Measurements from ENCODE around the gene AQP3.
A peak's percentile ranks its signal among the peaks of the same experiment; 100 is the strongest.
"Not testable (repeated sequence)": the region's sequence is repeated elsewhere in the genome, so short reads cannot be mapped to it uniquely, and the experiment has no call there.

Gene AQP3

DNA sequence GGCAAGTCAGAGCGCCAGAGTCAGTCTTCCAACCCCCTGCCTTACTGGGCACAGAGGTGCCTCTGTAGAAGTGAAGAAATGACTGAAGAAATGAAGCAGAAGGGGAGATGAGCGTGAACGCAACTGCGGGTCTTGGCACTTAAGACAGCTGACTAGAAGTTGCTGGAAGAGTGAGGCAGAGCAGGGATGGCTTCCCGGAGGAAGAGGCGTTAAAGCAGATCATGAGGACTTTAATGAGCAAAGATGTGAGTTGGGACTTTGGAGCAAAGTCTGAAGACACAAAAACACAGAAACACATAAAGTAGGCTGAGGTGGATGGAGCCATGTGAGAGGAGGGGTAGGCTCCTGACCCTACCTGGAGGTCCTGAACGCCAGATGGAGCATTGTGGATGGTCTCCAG is 7.2 kb downstream of the AQP3 start:
- DNase-seq: no peak

DNA sequence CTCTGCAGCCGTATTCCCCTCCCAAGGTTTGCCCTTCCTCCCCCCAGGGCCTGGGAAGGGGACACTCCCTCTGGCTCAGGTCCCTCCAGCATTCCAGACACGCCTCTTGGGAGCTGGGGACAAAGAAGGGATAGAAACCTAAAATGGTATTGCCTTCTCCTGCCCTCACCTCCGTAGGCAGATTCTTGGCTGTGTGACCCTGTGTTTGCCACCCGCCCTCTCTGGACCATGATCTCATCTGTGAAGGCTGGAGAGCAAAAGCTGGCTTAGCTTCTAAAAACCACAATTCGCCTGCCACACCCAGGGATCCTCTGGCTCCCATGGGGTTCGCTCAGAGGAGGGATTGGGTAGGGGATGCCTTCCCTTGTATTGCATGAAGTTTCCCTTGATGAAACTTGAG is 7.7 kb downstream of the AQP3 start:
- no peak for DNase-seq

DNA sequence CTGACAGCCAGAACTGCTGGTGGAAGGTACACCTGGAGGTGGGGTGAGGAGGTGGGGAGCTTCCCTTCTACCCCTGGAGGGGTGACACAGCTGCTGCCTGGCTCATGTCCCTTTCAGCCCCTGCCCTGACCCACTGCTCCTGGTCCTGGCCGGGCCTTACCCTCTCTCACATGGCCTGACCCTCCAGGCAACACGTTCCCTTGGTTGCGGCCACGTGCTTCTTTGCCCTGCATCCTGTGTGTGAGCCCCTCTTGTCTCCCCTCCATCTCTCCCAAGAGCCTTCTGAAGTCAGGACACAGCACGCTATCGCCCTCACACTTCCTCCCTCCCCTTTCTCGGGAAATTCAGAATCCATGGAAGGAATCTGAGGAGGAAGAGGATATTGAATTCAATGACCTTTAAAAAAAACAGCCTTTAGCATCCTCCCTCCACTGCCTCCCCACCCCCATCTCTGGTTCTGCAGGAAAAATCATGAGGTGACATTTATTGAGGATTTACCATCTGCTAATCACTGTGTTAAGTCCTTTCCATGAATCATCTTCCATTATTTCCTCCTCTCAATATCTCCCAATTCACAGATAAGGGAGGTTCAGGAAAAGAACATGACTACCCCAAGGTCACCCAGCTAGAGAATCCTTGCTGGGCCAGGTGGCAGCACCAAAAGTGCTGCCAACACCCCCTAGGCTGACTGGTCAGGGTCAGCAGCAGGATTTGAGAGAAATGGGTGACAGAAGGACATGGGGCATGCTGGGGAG is 8.3 kb downstream of the AQP3 start:
- no peak for DNase-seq

DNA sequence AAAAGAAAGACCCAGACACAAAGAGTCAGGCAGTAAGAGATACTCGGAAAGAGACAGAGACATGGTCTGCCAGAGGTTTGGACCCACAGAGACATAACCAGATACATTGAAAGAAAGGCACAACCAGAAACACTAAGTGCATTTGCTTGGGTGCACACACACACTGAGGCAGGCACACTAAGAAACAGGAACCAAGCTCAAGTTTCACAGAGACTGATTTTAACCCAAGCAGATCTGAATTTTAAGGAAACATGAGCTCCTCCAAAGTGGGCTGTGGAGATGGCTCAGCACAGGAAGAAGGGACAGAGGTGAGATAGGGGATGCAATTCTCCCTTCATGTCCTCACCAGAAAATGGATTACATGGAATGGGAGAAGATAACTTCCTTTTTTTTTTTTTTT is 9.5 kb downstream of the AQP3 start:
- DNase-seq: no peak

DNA sequence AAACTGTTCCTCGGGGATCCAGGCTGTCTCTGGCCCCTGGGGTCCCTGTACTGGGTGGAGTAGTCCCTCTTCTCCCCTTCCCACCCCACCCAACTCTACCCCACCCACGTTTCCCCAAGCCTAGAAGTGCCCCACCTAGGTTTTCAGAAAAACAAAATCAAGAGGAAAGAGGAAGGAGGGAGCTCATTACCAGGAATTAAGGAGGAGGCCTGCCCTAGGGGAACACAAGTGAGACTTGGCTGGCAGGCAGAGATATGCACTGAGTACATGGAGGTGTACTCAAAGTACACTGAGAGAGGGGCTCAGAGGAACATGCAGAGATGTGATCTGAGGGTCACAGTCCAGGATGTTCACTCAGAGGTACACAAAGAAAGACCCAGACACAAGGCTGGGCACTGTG is 10.2 kb downstream of the AQP3 start:
- DNase-seq: no peak

DNA sequence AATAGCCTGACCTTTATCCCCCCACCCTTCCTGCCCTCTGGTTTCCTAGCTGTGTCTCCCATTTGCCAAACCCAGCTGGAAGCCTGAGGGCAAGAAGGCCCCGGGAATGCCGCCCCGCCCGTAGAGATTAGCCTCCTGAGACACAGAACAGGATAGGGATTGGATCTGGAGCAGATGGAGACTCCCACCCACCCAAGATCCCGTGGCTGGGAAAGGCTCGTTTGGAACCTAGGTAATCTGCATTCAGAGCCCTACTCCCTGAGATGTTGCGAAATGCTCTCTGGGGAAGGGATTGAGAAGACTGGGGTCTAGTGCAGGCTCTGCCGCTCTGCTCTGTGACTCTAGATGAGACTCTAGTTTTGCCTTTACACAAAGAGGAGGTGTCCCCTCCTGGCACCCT is 10.9 kb downstream of the AQP3 start:
- no peak for DNase-seq

DNA sequence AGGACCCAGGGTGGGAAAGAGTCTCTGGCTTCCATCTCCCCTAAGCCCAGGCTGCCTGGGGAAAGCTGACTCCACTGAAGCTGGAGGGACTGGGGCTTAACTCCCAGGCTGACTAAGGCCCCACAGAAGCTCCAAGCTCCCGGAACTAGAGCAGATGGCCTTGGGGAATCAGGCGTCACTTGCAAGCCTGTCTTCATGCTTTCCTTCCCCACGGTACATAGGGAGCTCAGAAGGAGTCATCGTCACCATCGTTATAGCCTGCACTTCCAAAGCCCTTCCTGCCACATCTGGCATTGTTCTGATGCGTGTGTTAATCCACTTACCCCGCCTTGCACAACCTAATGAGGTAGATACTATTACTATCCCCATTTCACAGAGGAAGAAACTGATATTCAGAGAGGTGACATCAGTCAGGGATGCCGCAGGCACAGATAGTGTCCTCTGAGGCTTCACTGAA is 11.5 kb downstream of the AQP3 start:
- no peak for DNase-seq

DNA sequence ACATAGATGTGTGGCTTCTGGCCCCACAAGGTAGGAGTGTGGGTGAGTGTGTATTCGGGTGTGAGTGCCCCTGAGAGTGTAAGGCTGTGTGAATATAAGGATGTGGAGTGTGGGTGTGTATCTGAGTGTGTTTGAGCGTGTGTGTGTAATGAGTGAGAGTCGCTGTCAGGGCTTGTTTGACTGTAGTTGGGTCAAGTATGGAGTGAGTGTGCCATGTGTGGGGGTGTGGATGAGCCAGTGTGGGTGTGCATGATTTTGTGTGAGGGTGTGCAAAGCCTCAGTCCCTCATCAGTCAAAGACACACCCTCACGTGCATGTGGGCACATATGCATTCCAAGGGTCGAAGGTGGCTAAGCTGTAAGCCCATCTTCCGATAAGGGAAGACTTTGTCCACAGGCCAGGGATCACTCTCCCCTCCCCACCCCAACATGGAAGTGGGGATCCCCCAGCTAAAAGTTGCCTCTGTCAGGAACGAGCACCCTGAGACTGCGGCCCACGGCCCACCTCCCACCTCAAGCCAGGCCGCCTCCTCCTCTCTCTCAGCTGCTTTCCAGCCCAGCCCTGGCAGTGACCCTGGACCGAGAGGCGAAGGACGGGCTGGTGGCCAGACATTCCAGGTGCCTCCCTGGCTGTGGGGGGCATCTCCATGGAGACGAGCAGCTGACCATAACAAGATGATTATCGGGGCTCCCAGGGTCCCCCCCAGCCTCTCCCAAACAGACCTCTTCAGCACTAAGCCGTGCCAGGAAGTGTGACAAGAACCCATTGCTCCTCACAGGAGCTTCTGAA is 12.9 kb downstream of the AQP3 start:
- no peak for DNase-seq

DNA sequence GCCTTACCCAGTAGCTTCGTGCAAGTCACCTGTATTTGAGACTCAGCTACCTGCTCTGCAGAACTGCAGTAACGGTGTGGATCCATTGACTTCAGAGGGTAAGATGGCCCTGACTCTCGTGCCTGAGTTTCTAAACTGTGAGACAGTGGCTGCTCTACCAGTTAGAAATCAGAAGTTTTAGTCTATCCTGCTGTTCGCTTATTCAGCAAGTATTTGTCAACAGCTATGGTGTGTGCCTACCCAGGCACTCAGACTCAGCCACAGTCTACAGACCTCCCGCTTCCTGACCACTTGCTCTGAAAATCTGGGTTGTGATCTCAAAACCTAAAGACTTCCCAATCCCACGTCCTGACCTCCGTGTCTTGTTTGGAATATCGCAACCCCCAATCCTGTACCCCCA is 13.5 kb downstream of the AQP3 start:
- no peak for DNase-seq

DNA sequence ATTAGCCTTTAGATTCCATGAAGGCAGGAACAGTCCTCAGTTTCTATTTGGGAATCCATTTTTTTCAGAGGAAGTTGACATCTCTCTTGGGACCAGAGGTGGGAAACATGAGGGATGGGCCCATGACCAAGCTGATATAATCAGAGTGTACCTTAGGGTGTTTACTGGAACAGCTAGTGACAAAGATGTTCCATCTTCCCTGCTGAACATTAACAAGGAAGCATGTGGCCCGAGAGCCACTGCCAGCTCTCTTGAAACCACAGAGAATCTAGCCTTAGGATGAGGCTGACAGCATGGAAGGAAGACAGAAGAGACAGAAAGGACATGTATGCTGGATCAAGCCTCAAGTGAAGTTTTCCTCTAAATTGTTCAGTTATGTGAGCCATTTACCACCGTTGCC is 16.0 kb downstream of the AQP3 start:
- DNase-seq: no peak

DNA sequence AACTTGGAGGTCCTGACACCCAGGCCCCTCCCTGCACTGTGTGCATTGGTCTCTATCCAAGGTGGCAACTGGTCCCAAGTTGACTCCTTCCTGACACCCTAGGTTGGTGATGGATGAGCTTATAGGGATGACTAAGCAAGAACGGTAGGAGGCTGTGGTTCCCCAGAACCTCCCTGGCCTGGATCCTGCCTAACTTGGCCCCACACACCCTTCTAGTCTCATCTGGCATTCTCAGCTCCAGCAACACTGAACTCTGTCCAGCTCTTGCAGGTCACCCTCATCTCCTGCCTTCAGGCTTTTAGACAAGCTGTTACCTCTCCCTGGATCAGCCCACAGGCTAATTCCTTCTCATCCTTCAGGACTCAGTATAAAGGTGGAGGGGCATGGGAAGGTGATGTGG is 16.5 kb downstream of the AQP3 start:
- no peak for DNase-seq

DNA sequence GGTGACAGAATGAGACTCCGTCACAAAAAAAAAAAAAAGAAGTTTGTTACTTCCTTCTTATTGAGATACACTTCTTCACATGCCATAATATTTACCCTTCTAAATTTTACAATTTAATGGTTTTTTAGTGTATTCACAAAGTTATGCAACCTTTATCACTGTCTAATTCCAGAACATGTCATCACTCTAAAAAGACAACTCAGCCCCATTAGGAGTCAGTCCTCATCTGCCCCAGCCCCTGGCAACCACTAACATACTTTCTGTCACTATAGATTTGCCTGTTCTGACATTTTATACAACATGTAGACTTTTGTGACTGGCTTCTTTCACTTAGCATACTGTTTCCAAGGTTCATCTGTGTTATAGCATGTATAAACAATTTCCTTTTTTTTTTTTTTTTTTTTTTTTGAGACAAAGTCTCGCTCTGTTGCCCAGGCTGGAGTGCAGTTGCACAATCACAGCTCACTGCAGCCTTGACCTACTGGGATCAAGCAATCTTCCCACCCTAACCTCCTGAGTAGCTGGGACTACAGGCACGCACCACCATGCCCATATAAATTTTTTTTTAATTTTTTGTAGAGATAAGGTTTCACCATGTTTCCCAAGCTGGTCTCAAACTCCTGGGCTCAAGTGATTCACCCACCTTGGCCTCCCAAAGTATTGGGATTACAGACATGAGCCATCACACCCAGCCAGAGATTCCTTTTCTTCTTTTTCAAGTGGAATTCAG is 18.0 kb downstream of the AQP3 start:
- DNase-seq: no peak

DNA sequence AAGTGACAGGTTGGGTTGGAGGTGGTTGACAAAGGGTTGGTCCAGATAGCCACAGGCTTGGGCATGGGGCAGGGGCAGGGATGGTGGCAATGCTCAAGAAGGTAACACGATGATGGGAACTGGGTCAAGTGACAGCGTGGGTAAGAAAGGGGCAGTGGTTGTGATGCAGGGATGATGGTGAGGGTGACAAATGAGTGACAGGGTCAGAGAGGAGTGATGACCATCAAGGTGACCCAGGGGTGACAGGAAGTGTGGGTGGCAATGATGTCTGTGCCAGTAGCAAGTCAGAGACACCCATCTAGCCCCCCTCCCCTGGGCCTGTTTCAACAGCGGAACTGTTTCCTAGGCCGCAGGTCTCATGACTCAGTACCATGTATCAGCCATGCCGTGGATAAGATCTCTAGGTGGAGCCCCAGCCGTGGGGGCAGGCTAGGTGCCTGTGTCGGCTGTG is 20.5 kb downstream of the AQP3 start:
- no peak for DNase-seq

DNA sequence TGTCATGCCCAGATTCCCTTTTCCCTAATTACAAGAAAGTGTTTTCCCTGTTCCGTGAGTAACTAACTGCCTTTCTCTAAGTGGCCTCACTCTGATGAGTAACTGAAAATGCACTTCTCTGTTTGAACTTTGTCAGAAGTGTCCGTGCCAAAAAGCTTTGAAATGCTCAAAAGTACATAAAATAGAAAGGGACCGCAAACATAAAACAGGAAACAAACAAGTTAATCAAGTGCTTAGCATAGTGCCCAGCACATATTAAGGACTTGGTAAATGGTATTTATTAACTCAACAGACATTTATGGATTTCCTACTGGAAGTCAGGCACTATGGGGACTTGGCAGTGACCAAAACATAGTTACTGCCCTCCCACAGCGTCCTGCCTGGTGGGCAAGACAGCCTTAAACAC is 22.3 kb downstream of the AQP3 start:
- no peak for DNase-seq

DNA sequence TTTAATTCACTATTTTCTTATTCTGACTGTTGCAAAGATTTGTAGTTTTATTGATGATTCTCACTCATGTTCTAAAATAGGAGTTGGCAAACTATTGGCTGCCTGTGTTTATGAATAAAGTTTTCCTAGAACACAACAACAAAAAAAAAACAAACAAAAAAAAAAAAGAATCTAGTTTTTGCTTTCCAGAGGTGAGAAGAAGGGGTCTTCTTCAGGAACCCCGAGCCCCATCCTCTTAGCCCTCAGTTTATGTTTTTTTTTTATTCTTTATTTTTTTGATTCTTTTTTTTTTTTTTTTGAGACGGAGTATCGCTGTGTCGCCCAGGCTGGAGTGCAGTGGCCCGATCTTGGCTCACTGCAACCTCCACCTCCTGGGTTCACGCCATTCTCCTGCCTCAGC is 22.9 kb downstream of the AQP3 start:
- DNase-seq: not testable (repeated sequence)

DNA sequence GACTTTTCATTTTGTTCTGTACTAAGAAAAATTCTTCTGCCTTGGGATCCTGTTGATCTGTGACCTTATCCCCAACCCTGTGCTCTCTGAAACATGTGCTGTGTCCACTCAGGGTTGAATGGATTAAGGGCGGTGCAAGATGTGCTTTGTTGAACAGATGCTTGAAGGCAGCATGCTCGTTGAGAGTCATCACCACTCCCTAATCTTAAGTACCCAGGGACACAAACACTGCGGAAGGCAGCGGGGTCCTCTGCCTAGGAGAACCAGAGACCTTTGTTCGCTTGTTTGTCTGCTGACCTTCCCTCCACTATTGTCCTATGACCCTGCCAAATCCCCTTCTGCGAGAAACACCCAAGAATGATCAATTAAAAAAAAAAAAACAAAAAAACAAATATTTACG is 23.4 kb downstream of the AQP3 start:
- not testable (repeated sequence) for DNase-seq

DNA sequence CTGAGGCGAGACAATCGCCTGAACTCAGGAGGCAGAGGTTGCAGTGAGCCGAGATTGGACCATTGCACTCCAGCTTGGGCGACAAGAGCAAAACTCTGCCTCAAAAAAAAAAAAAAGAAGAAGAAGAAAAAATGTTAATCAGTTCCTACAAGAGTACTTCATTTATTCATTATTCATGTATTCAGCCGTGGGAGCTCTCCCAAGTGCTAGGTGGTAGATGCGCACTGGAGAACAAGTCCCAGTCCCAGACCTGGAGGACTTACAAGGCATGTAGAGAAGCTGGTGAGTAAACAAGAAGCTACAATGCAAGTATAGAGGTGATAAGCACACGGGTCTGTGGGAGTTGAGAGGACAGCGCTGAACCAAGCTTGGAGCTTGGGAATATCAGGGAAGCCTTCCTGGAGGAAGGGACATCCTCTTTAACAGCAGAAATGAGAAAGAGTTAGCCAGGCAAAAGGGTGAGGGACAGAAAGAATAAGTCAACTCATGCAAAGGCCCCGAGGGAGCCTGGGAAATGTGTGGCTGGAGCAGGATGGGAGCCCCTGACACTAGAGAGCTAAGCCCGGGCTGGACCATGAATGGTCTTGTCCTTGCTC is 27.6 kb downstream of the AQP3 start:
- no peak for DNase-seq

DNA sequence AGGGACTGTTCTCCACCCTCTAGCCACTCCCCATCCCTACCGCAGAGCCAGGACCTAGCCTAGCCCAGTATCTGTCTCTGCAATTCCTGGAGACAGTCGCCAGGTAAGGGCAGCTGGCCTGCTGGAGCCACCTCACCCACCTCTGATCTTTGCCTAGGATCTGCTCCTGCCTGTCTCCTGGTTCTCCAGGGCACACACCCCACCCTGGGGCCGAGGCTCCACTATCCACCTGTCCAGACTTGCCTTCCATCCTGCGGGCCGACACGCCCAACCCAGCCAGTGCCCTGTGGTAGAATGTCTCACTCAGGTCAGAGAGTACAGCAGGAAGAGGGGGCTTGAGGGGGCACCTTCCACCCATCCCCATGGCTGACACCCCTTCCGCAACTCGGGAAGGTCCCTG is 29.3 kb downstream of the AQP3 start:
- DNase-seq: no peak

DNA sequence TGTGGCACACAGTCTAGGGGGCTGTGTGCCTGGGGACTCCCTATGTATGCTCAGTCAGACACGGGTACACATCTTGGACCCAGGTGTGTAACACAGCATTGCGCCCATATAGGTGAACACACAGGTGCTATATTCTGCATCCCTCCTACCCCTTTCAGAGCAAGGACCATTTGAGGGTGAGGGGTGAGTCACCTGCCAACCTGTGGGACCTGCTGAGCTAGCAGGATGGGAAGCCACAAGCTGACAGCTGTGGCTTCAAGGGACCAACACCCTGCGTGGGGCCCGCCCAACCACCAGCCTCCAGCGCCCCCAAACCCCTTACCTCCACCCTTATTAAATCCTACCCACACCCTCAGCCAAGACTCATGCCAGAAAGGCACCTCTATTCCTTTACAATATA is 30.4 kb downstream of the AQP3 start:
- peak; percentile 21 for DNase-seq

DNA sequence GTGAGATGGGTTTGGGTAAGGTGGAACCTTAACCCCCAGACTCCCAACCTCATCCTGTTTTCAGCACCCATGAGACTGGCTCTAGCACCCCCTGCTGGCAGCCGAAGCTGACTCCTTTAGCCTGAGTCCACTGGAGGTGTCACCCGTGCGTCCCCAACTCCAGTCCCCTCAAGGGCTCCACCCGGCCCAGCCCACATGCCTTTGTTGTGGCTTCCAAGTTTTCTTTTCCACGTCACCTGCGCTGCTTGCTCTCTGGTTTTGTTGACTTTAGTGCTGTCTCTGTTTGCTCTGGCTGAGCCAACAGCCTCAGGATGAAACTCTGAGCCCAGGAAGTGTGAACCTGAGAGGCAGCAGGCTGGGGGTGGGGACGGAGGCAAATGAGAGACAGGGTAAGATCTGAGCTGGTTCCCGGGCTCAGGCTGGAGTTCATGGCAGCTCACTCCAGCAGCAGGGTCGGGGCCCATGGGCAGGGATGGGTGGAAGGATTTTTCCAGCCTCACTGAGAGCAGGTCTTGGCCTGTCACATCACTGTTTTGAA is 31.8 kb downstream of the AQP3 start:
- DNase-seq: peak; percentile 78

DNA sequence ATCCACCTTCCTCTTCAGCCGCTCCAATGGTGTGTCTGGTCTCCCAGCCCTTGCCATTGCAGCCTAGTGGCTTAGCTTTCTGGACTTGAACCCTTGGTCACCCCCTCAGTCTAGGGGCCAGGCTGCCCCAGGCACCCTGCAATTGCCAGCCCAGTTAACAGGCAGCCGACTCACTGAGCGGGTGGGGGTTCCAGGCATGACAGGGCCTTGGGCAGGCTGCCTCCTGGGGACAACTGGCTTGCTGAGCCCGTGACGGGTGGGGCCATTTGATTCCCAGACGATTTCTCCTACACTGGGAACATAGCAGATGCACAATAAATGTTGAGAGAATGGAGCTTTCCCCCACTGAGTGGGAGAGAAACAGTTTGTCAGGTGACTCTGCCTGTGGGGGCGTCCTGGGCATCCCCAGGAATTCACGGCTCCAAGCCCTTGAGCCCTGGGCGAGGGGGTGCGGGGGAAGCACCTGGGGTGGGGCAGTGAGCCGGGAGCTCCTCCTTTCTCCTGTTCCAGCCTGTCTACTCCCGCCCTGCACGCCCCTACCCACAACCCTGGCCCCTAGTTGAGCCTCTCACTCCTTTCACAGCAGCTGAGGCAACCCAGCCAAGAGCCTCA is 32.4 kb downstream of the AQP3 start:
- no peak for DNase-seq

DNA sequence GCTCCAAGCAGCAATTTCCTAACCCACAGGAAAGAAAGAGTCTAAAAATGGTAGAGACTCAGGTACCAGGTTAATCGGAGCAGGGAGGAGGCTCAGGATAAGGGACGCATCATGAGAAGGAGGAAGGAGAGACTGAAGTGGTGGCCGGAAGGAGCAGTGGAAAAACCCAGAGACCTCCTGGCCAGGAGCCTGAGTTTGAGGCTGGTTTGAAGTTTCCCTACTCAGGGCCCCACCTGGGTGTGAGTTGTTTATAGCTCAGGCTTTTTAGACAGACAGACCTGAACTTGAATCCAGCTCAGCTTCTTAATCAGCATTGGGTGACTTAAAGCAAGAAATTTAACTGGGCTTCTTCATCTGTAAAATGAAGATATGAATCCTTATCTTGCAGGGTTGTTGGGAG is 33.1 kb downstream of the AQP3 start:
- DNase-seq: no peak

DNA sequence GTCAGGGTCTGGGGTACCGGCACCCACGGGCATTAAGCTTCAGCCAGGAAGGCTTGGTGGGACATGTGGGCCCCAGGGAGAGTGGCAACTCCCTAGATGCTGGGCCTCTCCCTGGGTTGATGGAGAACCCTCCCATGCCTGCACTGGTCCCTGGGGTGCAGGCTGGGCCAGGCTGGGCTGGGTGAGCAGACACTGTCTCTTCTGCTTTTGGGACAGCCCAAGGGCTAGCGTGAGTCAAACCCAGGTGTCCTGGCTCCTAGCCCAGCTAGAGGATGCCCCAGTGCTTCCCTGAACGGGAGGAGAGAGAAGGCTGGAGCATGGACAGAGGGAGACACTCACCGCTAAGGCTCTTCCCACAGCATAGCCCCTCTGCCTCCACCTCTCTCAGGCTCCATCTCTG is 39.3 kb downstream of the AQP3 start:
- no peak for DNase-seq
